HG02610 (cell line): ENCODE data around the gene H19.

Experiments
- ATAC-seq: cut with Tn5 transposase; IDR thresholded peaks from one replicate; pipeline ENCODE4 v1.9.1; 2021; ENCODE audit warnings: mild to moderate bottlenecking, moderate library complexity; ENCODE audit not compliant: unreplicated experiment

H19 gene

GRCh38 chr11:1983601-1983961 lies 14.1 kb downstream of the H19 start:
- no peak for ATAC-seq

- no peak for ATAC-seq
These were observed 14.6 kb downstream of the H19 start for GRCh38 chr11:1982873-1983600.

DNA sequence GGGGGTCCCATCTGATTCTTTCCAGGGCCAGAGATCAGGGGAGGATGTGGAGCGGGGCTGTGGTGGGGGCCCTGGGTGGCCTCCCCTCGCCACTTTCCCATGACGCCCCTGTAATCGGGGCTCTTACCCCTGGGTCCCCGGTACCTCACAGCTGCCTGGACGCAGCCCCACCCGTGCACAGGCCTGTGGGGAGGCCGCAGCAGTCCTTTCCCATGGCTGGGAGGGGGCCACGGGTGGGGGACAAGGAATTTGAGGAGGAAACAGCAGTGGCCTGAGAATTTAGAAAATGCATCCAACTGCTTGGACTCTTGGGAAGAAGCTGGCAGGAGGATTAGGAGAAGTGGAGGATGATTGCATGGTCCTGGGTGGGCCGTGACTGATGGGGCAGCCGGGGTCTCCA lies 18.0 kb downstream of the H19 start:
- no peak for ATAC-seq

GRCh38 chr11:1978720-1979473 lies 18.7 kb downstream of the H19 start:
- ATAC-seq, result no peak

DNA sequence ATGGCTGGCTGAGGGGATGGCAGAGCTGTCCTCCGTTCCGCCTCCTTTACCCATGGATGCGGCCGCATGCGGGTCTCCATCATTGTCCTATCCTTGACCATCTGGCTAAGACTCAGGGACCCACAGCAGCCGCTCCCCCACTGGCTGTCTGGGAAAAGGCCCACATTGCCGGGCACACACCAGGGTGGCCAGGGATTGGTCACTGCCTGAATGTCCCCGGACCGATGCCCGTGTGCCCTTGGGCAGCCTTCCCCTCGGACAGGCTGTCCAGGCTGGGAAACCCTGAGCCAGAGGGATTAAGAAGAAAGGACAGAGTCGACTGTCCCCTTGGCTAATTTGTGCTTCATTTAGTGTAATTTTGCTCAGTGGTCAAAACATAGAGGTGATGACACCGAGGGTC lies 22.5 kb downstream of the H19 start:
- ATAC-seq, result no peak

DNA sequence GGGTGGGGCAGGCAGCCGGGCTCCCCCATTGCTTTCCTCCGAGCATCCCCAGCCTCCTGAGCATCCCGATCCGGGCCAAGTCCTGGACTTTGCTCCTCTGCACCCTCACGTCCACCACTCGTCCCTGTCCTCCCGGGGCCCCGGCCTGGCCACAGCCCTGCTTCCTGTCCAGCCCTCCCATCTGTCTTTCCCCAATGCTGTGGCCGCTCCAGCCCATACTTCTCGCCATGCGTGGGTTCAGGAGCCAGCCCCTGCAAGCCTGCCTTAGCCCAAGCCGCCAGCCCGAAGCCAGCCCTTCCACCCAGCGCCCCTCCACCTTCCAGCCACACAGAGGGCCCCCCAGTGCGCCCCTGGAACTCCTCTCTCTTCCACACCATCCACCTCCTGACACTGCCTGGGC lies 26.7 kb downstream of the H19 start:
- ATAC-seq, result no peak

GRCh38 chr11:1969776-1970175 lies 27.9 kb downstream of the H19 start:
- ATAC-seq, result no peak

DNA sequence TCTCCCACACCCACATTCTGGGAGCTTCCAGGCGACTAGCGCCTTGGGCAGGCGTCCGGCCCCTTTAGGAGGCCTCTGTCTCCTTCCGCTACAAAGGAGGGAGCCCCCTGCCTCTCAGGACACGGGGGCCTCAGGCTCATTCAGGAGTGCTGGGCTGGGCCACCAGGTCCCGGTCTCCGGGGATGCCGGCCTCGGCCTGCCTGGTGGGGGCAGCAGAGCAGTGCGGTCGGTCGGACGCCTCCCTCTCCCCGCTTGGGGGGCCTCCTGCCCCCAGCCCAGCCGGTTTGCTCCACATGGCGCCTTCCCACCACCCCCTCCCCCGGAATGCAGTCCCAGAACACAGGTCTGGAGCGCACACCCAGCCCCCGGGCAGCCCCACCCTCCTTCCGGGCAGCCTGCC lies 28.6 kb downstream of the H19 start:
- ATAC-seq, result no peak

- ATAC-seq, result no peak
These were observed 29.1 kb downstream of the H19 start for GRCh38 chr11:1968454-1969002.

- no peak for ATAC-seq
These were observed 29.9 kb downstream of the H19 start for GRCh38 chr11:1967641-1968225.

GRCh38 chr11:1966531-1966930 lies 31.1 kb downstream of the H19 start:
- ATAC-seq, result no peak

DNA sequence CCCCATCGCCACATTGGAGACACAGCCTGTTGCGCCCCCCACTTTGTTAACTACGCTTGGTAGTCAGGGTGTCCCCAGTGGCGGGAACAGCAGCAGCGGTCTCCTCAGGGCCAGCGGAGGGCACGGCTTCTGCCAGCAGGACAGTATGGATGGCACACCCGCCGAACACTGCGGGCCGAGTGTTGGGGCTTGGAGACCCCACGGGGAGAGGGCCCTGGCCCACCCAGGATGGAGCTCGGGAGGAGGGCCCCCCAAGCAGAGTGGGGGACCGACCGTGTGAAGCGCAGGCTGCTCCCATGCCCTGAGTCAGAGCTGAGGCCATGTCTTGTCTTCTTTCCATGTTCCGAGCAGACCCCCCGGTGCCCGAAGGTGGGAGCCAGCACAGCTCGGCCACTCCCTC lies 32.7 kb downstream of the H19 start:
- no peak for ATAC-seq

- no peak for ATAC-seq
These were observed 33.3 kb downstream of the H19 start for GRCh38 chr11:1964348-1964747.

GRCh38 chr11:1963864-1964263 lies 33.8 kb downstream of the H19 start:
- ATAC-seq, result no peak

GRCh38 chr11:1959786-1960185 lies 37.9 kb downstream of the H19 start:
- ATAC-seq, result no peak

- no peak for ATAC-seq
These were observed 39.3 kb downstream of the H19 start for GRCh38 chr11:1958367-1958766.

- no peak for ATAC-seq
These were observed 44.0 kb downstream of the H19 start for GRCh38 chr11:1953489-1954266.

DNA sequence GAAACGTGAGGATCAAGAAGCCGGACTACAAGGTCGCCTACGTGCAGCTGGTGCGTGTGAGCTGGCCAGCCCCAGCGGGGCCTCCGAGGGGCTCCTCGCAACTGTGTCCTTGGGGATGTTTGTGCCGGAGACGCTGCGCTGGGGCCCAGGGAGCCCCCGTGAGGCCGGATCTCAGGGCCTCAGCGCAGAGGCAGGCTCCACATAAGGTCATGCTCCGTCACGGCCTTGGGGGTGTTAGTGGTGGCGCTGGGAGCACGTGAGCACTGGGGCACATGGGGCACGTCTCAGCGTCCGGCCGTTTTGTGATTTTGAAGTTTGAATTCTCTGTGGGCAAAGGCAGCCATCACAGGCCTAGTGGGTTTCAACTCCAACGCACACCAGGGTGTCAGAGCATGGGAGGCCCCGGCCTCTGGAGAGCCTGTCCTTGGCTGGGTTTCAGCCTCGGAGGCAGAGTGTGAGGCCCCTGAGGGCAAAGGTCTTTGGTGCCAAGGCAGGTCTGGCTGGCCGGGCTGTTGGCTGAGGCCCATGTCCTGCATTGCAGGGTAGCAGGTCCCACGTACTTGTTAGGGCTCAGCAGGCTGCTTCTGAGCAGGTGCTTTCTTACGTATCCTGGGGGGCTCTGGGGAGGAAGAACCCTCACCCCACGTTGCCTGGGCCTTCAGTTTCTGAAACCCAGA lies 44.7 kb downstream of the H19 start:
- ATAC-seq, result no peak

DNA sequence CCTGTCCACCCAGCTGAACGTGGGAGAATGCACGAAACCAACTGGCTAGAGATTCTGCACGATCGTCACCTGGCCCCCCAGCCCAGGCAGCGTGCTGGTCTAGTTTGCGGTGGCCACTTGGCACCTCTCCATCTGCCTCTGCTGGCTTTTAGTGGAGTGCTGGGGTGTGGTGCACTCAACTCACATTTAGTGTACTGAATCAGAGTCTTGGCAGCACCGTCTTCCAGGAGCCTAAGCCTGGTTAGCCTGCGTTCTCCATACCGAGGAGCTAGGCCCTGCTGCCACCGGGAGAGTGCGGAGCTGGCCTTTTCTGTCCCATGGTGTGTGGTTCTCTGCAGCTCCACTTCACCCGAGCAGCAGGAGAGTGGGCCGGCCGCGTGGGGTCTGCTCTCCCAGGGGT lies 47.7 kb downstream of the H19 start:
- no peak for ATAC-seq

- ATAC-seq, result no peak
These were observed 48.3 kb downstream of the H19 start for GRCh38 chr11:1949302-1949701.

DNA sequence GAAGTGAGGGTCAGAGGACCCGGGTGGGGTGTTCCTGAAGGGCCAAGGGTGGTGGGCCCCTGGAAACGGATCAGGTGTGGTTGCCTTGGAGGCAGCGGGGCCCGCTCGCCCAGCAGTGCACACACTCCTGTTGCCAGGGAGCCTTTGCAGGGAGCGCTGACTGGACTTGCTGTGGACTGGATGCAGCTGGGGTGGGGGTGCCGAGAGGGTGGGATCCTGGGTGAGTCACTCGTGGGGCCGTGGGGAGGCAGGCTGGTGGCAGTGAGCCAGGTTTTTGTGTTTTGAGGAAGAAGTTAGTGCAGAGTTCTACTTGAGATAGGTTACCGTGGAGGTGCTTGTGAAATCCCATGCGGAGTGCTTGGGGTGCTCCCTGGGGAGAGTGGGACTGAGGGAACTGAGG lies 49.3 kb downstream of the H19 start:
- no peak for ATAC-seq
